NCI-H2196 treated with DMSO at 0.1 percent for 48 hours (cell line): Measurements from ENCODE around the gene HES4.
A peak's percentile ranks its signal among the peaks of the same experiment; 100 is the strongest.
"Not testable (repeated sequence)": the region's sequence is repeated elsewhere in the genome, so short reads cannot be mapped to it uniquely, and the experiment has no call there.

Source experiments
- DNase-seq: peaks from one replicate; lab custom pipeline; 2025; ENCODE audit not compliant: unreplicated experiment; lab: John Stamatoyannopoulos, UW

HES4 gene

GRCh38 chr1:981491-981954 is 18.4 kb downstream of the HES4 start:
- no peak for DNase-seq

- DNase-seq, result no peak
Observed at GRCh38 chr1:980602-981395, 19.1 kb downstream of the HES4 start.

GRCh38 chr1:980137-980571 is 19.7 kb downstream of the HES4 start:
- no peak for DNase-seq

GRCh38 chr1:979744-980072 is 20.2 kb downstream of the HES4 start:
- DNase-seq, result no peak

GRCh38 chr1:978835-979743 is 20.8 kb downstream of the HES4 start:
- DNase-seq, result no peak

GRCh38 chr1:978069-978834 is 21.6 kb downstream of the HES4 start:
- DNase-seq, result no peak

- not testable (repeated sequence) for DNase-seq
Observed at GRCh38 chr1:976791-977190, 23.1 kb downstream of the HES4 start.

- DNase-seq, result peak; percentile 70
Observed at GRCh38 chr1:975896-976683, 23.8 kb downstream of the HES4 start.

GRCh38 chr1:975365-975764 is 24.5 kb downstream of the HES4 start:
- no peak for DNase-seq

GRCh38 chr1:974687-975328 is 25.1 kb downstream of the HES4 start:
- DNase-seq, result no peak

- DNase-seq, result no peak
Observed at GRCh38 chr1:974293-974640, 25.6 kb downstream of the HES4 start.

- DNase-seq, result no peak
Observed at GRCh38 chr1:973459-974292, 26.2 kb downstream of the HES4 start.

- no peak for DNase-seq
Observed at GRCh38 chr1:972726-973458, 27.0 kb downstream of the HES4 start.

GRCh38 chr1:971751-972506 is 28.0 kb downstream of the HES4 start:
- no peak for DNase-seq

- DNase-seq, result no peak
Observed at GRCh38 chr1:970973-971730, 28.7 kb downstream of the HES4 start.

- DNase-seq, result no peak
Observed at GRCh38 chr1:970242-970972, 29.5 kb downstream of the HES4 start.
